Stimulated activated CD8-positive, alpha-beta memory T cell treated with anti-CD3 and anti-CD28 coated beads, Interleukin-12 subunit alpha, Interleukin-12 subunit beta, amount 100 ng/mL, for 4 hours (primary cell): ENCODE data around the gene KLHL28.
"Not testable (repeated sequence)": the region's sequence is repeated elsewhere in the genome, so short reads cannot be mapped to it uniquely, and the experiment has no call there.

Experiments used
- DNase-seq: peaks from one replicate; pipeline ENCODE4 v3.0.0-alpha.2; 2020; ENCODE audit warnings: low read depth

KLHL28 gene

GRCh38 chr14:44897041-44897844 is 64.5 kb downstream of the KLHL28 start:
- DNase-seq, result peak; percentile 94

- DNase-seq, result no peak
These were observed 65.3 kb downstream of the KLHL28 start for GRCh38 chr14:44896275-44897040.

- DNase-seq, result no peak
These were observed 66.0 kb downstream of the KLHL28 start for GRCh38 chr14:44895716-44896115.

- no peak for DNase-seq
These were observed 68.2 kb downstream of the KLHL28 start for GRCh38 chr14:44893535-44893934.

- DNase-seq, result not testable (repeated sequence)
These were observed 69.9 kb downstream of the KLHL28 start for GRCh38 chr14:44891726-44892372.

GRCh38 chr14:44889595-44890471 is 71.9 kb downstream of the KLHL28 start:
- no peak for DNase-seq

- no peak for DNase-seq
These were observed 74.2 kb downstream of the KLHL28 start for GRCh38 chr14:44887596-44887955.

- DNase-seq, result no peak
These were observed 74.7 kb downstream of the KLHL28 start for GRCh38 chr14:44886860-44887595.

- DNase-seq, result no peak
These were observed 81.0 kb downstream of the KLHL28 start for GRCh38 chr14:44880791-44881190.
